ENCODE measurements around the gene SPATC1L.

GRCh38 chr21:46195595-46196195, 11.4 kb upstream of the SPATC1L start:
- TF ChIP-seq ZNF274 (IDR thresholded peaks at IDR 0.05; ENCODE audit: low read depth, low read length) (no peak), YY1 (IDR thresholded peaks at IDR 0.05; ENCODE audit: insufficient read depth, insufficient read length) (no peak)
